22Rv1 (cell line): ENCODE results near the gene AKAP6.

Experiments
- CTCF ChIP-seq: fragments of 450-650 bp; IDR thresholded peaks from 2 replicates; pipeline ENCODE4 v1.5.1; 2017; ENCODE audit warnings: mild to moderate bottlenecking
- ZFX ChIP-seq: fragments of 450-650 bp; IDR thresholded peaks from 2 replicates; pipeline ENCODE4 v1.6.1; 2017; ENCODE audit warnings: antibody characterized with exemption, borderline replicate concordance

GRCh38 chr14:32824195-32824594, 495.1 kb downstream of the AKAP6 start:
- TF ChIP-seq CTCF (no peak), ZFX (no peak)
